Glutamatergic neuron (in vitro differentiated cells): Measurements from ENCODE around the gene ZNF43. TPM values are rescaled to one million over a fixed set of nuclear protein-coding genes. Genes with fewer than 3 reads are reported as not detected.

Experiments used
- DNase-seq: peaks from one replicate; pipeline ENCODE4 v3.0.0; 2022
- H3K27ac Mint-ChIP-seq: one replicate; pipeline ENCODE4 v1.8.0; 2020; ENCODE audit warnings: mild to moderate bottlenecking, mixed read lengths, inconsistent platforms; ENCODE audit not compliant: unreplicated experiment
- H3K27me3 Mint-ChIP-seq: one replicate; pipeline ENCODE4 v1.8.0; 2020; ENCODE audit warnings: mild to moderate bottlenecking, moderate library complexity, mixed read lengths, inconsistent platforms; ENCODE audit not compliant: unreplicated experiment
- H3K36me3 Mint-ChIP-seq: one replicate; pipeline ENCODE4 v1.8.0; 2020; ENCODE audit warnings: mild to moderate bottlenecking, mixed read lengths, inconsistent platforms; ENCODE audit not compliant: unreplicated experiment
- H3K4me1 Mint-ChIP-seq: one replicate; pipeline ENCODE4 v1.8.0; 2020; ENCODE audit warnings: mild to moderate bottlenecking, low read depth, mixed read lengths, inconsistent platforms; ENCODE audit not compliant: unreplicated experiment
- H3K4me3 Mint-ChIP-seq: one replicate; pipeline ENCODE4 v1.8.0; 2020; ENCODE audit warnings: mild to moderate bottlenecking, mixed read lengths, inconsistent platforms; ENCODE audit not compliant: unreplicated experiment
- H3K9me3 Mint-ChIP-seq: one replicate; pipeline ENCODE4 v1.8.0; 2020; ENCODE audit warnings: mild to moderate bottlenecking, moderate library complexity, mixed read lengths, inconsistent platforms; ENCODE audit not compliant: unreplicated experiment
- CTCF ChIP-seq: fragments of 200-600 bp; sonication (generic); IDR thresholded peaks from one replicate; pipeline ENCODE4 v1.5.0; 2021; ENCODE audit not compliant: partially characterized antibody, unreplicated experiment
- total RNA-seq: library from RNA; stranded (reverse); fragmentation: NEBNext Ultra II Directional; extraction: Animal tissue kit (Norgen Biotek cat#: 25700); gene quantifications from one replicate; pipeline ENCODE4 v1.2.1, GENCODE V29; 2021; ENCODE audit not compliant: unreplicated experiment

ZNF43 gene
- total RNA-seq, 1 donor from 2014 or later: 55.1 TPM

GRCh38 chr19:21848706-21849105, 12.7 kb upstream of the ZNF43 start:
- no peak overlapping the region for H3K27ac Mint-ChIP-seq
- H3K4me3 Mint-ChIP-seq: no peak overlapping the region
- H3K9me3 Mint-ChIP-seq: peaks cover 4% of the 10 kb centered on the region
- H3K27me3 Mint-ChIP-seq: no peaks in the 10 kb centered on the region
- no peak for DNase-seq
- H3K36me3 Mint-ChIP-seq: peaks cover 11% of the 10 kb centered on the region
- H3K4me1 Mint-ChIP-seq: peaks cover 3% of the 10 kb centered on the region
- no peak for TF ChIP-seq CTCF

GRCh38 chr19:21843081-21843480, 7.1 kb upstream of the ZNF43 start:
- peaks cover 16% of the 10 kb centered on the region for H3K36me3 Mint-ChIP-seq
- no peak for TF ChIP-seq CTCF
- no peaks in the 10 kb centered on the region for H3K4me1 Mint-ChIP-seq
- no peak overlapping the region for H3K4me3 Mint-ChIP-seq
- DNase-seq: no peak
- peaks cover 2% of the 10 kb centered on the region for H3K9me3 Mint-ChIP-seq
- no peaks in the 10 kb centered on the region for H3K27me3 Mint-ChIP-seq
- H3K27ac Mint-ChIP-seq: no peak overlapping the region

- DNase-seq: no peak
- Mint-ChIP-seq H3K36me3 (peaks cover 12% of the 10 kb centered on the region), H3K9me3 (peaks cover 2% of the 10 kb centered on the region), H3K4me1 (no peaks in the 10 kb centered on the region), H3K27ac (no peak overlapping the region), H3K4me3 (no peak overlapping the region), H3K27me3 (no peaks in the 10 kb centered on the region)
- TF ChIP-seq CTCF: no peak
Measured at GRCh38 chr19:21841488-21842097, 5.6 kb upstream of the ZNF43 start.

GRCh38 chr19:21841081-21841480, 5.1 kb upstream of the ZNF43 start:
- TF ChIP-seq CTCF: no peak
- peaks cover 2% of the 10 kb centered on the region for H3K27me3 Mint-ChIP-seq
- H3K36me3 Mint-ChIP-seq: peaks cover 12% of the 10 kb centered on the region
- H3K27ac Mint-ChIP-seq: no peak overlapping the region
- no peak overlapping the region for H3K4me3 Mint-ChIP-seq
- DNase-seq: no peak
- no peaks in the 10 kb centered on the region for H3K4me1 Mint-ChIP-seq
- peaks cover 4% of the 10 kb centered on the region for H3K9me3 Mint-ChIP-seq

- Mint-ChIP-seq H3K9me3 (peaks cover 11% of the 10 kb centered on the region), H3K4me1 (no peaks in the 10 kb centered on the region), H3K27ac (no peak overlapping the region), H3K4me3 (no peak overlapping the region), H3K36me3 (peaks cover 9% of the 10 kb centered on the region), H3K27me3 (peaks cover 9% of the 10 kb centered on the region)
- TF ChIP-seq CTCF: no peak
- DNase-seq: no peak
Measured at GRCh38 chr19:21839976-21840375, 4.0 kb upstream of the ZNF43 start.
